HEK293 (cell line): Measurements from ENCODE around the gene YIPF2.

Source experiments
- CTCF ChIA-PET: fragments of 350-600 bp; formaldehyde crosslinking; extraction: SDS; loops from one replicate; lab custom pipeline; 2021; ENCODE audit warnings: antibody characterized with exemption; lab: Yijun Ruan, JAX
- POLR2A ChIA-PET: fragments of 300-600 bp; formaldehyde crosslinking; extraction: SDS; loops from one replicate; lab custom pipeline; 2020; ENCODE audit warnings: antibody characterized with exemption, inconsistent platforms; lab: Yijun Ruan, JAX
- H3K27ac ChIP-seq: fragments of 200-500 bp; sonication (Bioruptor generic); 2 replicates; pipeline ENCODE4 v1.5.1; 2014; ENCODE audit warnings: low read depth, low read length, control low read depth, inconsistent platforms; ENCODE audit errors: extremely low read depth
- H3K36me3 ChIP-seq, 2 experiments: fragments of 200-500 bp in 1 of 2; sonication (Bioruptor generic) in 1 of 2; 1 replicate in 1 of 2; 2 replicates in 1 of 2; pipeline ENCODE4 v1.5.1; 2014 to 2017; ENCODE audit warnings: inconsistent platforms in 2 of 2, low read length in 2 of 2; ENCODE audit not compliant: control insufficient read depth in 2 of 2, insufficient read depth in 1 of 2
- H3K4me1 ChIP-seq: fragments of 200-500 bp; sonication (Bioruptor generic); 2 replicates; pipeline ENCODE4 v1.5.1; 2014; ENCODE audit warnings: mild to moderate bottlenecking, low read length, inconsistent platforms; ENCODE audit not compliant: control insufficient read depth, insufficient read depth
- H3K4me3 ChIP-seq: 2 replicates; pipeline ENCODE4 v1.5.1; 2011; ENCODE audit warnings: low read depth, mild to moderate bottlenecking, control low read depth, low read length, moderate library complexity
- H3K9me3 ChIP-seq: fragments of 200-500 bp; sonication (Bioruptor generic); 2 replicates; pipeline ENCODE4 v1.5.1; 2014; ENCODE audit warnings: low read depth, low read length, inconsistent platforms; ENCODE audit not compliant: control insufficient read depth, insufficient read depth
- INSM2 ChIP-seq: fragments of 450-650 bp; formaldehyde crosslinking; IDR thresholded peaks from 2 replicates; pipeline ENCODE4 v1.5.1; 2016; ENCODE audit warnings: missing biosample characterization, missing genetic modification characterization
- KLF7 ChIP-seq: fragments of 450-650 bp; formaldehyde crosslinking; IDR thresholded peaks from 2 replicates; pipeline ENCODE4 v1.5.1; 2016; ENCODE audit warnings: missing biosample characterization, missing genetic modification characterization, borderline replicate concordance
- KLF8 ChIP-seq: fragments of 450-650 bp; formaldehyde crosslinking; IDR thresholded peaks from 2 replicates; pipeline ENCODE4 v1.5.1; 2016; ENCODE audit warnings: missing biosample characterization, missing genetic modification characterization
- SCRT2 ChIP-seq: fragments of 450-650 bp; formaldehyde crosslinking; IDR thresholded peaks from 2 replicates; pipeline ENCODE4 v1.5.1; 2016; ENCODE audit warnings: missing biosample characterization, missing genetic modification characterization
- SP3 ChIP-seq: fragments of 450-650 bp; formaldehyde crosslinking; IDR thresholded peaks from 2 replicates; pipeline ENCODE4 v1.5.1; 2016; ENCODE audit warnings: missing biosample characterization, missing genetic modification characterization
- ZBTB7A ChIP-seq: fragments of 450-650 bp; formaldehyde crosslinking; IDR thresholded peaks from 2 replicates; pipeline ENCODE4 v1.5.1; 2016; ENCODE audit warnings: low read depth, missing biosample characterization, missing genetic modification characterization
- ZFHX2 ChIP-seq: fragments of 450-650 bp; formaldehyde crosslinking; conservative IDR thresholded peaks from 2 replicates; pipeline ENCODE4 v1.5.1; 2016; ENCODE audit warnings: missing biosample characterization, missing genetic modification characterization
- ZFP3 ChIP-seq: fragments of 450-650 bp; formaldehyde crosslinking; IDR thresholded peaks from 2 replicates; pipeline ENCODE4 v1.5.1; 2016; ENCODE audit warnings: low read depth, missing biosample characterization, missing genetic modification characterization
- ZNF157 ChIP-seq: fragments of 450-650 bp; formaldehyde crosslinking; IDR thresholded peaks from 2 replicates; pipeline ENCODE4 v1.5.1; 2016; ENCODE audit warnings: missing biosample characterization, missing genetic modification characterization
- ZNF23 ChIP-seq: fragments of 450-650 bp; formaldehyde crosslinking; IDR thresholded peaks from 2 replicates; pipeline ENCODE4 v1.5.1; 2016; ENCODE audit warnings: missing biosample characterization, missing genetic modification characterization, borderline replicate concordance
- ZNF24 ChIP-seq: fragments of 450-650 bp; formaldehyde crosslinking; IDR thresholded peaks from 2 replicates; pipeline ENCODE4 v1.5.1; 2016; ENCODE audit warnings: missing biosample characterization, missing genetic modification characterization
- ZNF280D ChIP-seq: fragments of 450-650 bp; formaldehyde crosslinking; IDR thresholded peaks from 2 replicates; pipeline ENCODE4 v1.5.1; 2016; ENCODE audit warnings: missing biosample characterization, missing genetic modification characterization
- ZNF324 ChIP-seq: fragments of 450-650 bp; formaldehyde crosslinking; IDR thresholded peaks from 2 replicates; pipeline ENCODE4 v1.5.1; 2016; ENCODE audit warnings: missing biosample characterization, missing genetic modification characterization
- ZNF394 ChIP-seq: fragments of 450-650 bp; formaldehyde crosslinking; IDR thresholded peaks from 2 replicates; pipeline ENCODE4 v1.5.1; 2016; ENCODE audit warnings: missing biosample characterization, missing genetic modification characterization, mild to moderate bottlenecking, moderate library complexity, borderline replicate concordance
- ZNF426 ChIP-seq: fragments of 450-650 bp; formaldehyde crosslinking; IDR thresholded peaks from 2 replicates; pipeline ENCODE4 v1.5.1; 2017; ENCODE audit warnings: missing biosample characterization, missing genetic modification characterization, mild to moderate bottlenecking, inconsistent platforms, moderate library complexity
- ZNF510 ChIP-seq: fragments of 450-650 bp; formaldehyde crosslinking; IDR thresholded peaks from 2 replicates; pipeline ENCODE4 v1.5.1; 2018; ENCODE audit warnings: mild to moderate bottlenecking, missing genetic modification characterization, missing biosample characterization; ENCODE audit not compliant: insufficient replicate concordance
- ZNF548 ChIP-seq: fragments of 450-650 bp; formaldehyde crosslinking; IDR thresholded peaks from 2 replicates; pipeline ENCODE4 v1.5.1; 2016; ENCODE audit warnings: missing biosample characterization, missing genetic modification characterization
- ZNF629 ChIP-seq: fragments of 450-650 bp; formaldehyde crosslinking; IDR thresholded peaks from 2 replicates; pipeline ENCODE4 v1.5.1; 2017; ENCODE audit warnings: missing biosample characterization, missing genetic modification characterization
- ZNF792 ChIP-seq: fragments of 450-650 bp; formaldehyde crosslinking; IDR thresholded peaks from 2 replicates; pipeline ENCODE4 v1.5.1; 2016; ENCODE audit warnings: missing biosample characterization, missing genetic modification characterization
- TF ChIP-seq, protein P1 (sequence below): fragments of 450-650 bp; formaldehyde crosslinking; IDR thresholded peaks from 2 replicates; pipeline ENCODE4 v1.5.1; 2016; ENCODE audit warnings: missing biosample characterization, missing genetic modification characterization, borderline replicate concordance
- TF ChIP-seq, protein P2 (sequence below): fragments of 450-650 bp; formaldehyde crosslinking; IDR thresholded peaks from 2 replicates; pipeline ENCODE4 v1.5.1; 2016; ENCODE audit warnings: missing biosample characterization, missing genetic modification characterization
- TF ChIP-seq, protein P3 (sequence below): fragments of 450-650 bp; formaldehyde crosslinking; IDR thresholded peaks from 2 replicates; pipeline ENCODE4 v1.5.1; 2016; ENCODE audit warnings: missing biosample characterization, missing genetic modification characterization

YIPF2 gene

DNA sequence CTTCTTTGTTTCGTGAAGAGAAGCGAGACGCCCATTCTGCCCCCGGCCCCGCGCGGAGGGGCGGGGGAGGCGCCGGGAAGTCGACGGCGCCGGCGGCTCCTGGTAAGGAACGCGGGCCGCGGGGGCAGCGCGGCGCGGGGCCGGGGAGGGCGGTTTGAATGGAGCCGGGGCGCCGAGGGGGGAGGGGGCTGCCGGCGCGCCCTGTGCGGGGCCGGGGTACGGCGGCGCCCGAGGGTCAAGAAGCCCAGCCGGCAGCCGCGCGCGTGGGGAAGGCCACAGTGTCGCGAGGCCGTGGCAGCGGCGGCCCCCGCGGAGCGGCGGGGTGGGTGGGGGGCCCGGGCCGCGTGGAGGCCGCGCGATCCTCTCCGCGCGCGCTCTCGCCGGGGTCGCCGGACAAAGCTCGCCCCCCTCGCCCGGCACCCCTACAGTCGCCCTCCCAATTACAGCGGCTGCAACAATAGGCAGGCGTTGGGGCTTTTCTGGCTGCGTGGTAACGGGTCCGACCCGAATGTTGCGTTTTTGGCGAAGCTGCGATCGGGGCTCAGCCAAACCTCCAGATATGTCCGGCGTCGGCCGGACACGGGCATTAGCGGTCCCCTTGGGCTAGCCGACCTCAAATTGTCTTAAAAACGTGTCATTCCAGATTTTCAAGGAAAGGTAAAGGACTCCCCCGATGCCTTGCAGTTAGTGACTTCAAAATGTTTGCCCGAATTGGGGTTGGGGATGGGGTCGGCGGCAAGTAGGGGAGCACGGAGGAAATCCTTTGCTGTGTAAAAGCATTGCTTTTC is 32.8 kb upstream of the YIPF2 start (continued):
- TF ChIP-seq ZNF23: no peak

DNA sequence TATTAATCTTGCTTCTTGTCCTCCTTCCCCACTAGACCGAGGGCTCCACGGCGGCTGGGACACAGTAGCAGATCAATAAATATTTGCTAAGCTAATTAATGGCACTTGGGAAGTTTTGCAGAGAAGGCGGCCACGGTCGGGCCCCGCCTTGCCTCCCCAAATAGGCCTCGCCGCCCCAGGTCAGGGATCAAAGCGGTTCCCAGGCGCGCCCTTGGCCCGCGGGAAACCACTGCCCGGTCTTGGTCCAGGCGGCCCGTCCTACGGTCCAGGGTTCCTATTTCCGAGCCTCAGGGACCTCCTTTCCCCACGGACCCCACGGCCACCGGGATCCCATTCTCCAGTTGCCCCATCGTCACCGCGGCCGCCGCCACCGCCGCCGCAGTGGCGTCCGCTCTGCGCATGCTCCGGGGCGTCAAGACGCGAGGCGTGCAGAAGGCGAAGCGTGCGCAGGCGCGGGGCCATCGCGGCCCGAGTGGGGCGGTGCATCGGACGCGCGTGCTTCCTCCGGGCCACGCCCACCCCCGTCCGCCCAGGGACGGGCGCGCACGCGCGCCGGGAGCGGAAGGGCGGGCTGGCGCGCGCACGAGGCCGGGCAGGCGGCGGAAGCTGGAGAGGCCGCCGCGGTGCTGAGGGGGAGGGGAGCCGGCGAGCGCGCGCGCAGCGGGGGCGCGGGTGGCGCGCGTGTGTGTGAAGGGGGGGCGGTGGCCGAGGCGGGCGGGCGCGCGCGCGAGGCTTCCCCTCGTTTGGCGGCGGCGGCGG is 32.1 kb upstream of the YIPF2 start, which contains the start of gene SMARCA4:
Gene SMARCA4 (plus strand): TSS at position 717 of the 759 bp plus-strand sequence. CDS start 23,122 bp downstream, outside the sequence.
- Histone ChIP-seq H3K4me3 (peak within 1 kb of the TSS; percentile 67), H3K4me1 (peaks cover 5% of the 10 kb centered on the region), H3K9me3 (no peaks in the 10 kb centered on the region), H3K27ac (peak within 1 kb of the TSS; percentile 94), H3K36me3 (peaks cover 0 to 2% of the 10 kb centered on the region in 2 experiments; a peak in 2 of 3 replicates)
- POLR2A ChIA-PET: interaction anchor here (1.0 to 1.5 kb wide), 2 partner anchors 11 to 19 kb away, joined by 4 read pairs; no protein-coding TSS in a partner anchor
- CTCF ChIA-PET: interaction anchor here (0.9 kb wide), 2 partner anchors 19 to 24 kb away, joined by 3 to 9 read pairs; no protein-coding TSS in a partner anchor
- TF ChIP-seq, protein P1, sequence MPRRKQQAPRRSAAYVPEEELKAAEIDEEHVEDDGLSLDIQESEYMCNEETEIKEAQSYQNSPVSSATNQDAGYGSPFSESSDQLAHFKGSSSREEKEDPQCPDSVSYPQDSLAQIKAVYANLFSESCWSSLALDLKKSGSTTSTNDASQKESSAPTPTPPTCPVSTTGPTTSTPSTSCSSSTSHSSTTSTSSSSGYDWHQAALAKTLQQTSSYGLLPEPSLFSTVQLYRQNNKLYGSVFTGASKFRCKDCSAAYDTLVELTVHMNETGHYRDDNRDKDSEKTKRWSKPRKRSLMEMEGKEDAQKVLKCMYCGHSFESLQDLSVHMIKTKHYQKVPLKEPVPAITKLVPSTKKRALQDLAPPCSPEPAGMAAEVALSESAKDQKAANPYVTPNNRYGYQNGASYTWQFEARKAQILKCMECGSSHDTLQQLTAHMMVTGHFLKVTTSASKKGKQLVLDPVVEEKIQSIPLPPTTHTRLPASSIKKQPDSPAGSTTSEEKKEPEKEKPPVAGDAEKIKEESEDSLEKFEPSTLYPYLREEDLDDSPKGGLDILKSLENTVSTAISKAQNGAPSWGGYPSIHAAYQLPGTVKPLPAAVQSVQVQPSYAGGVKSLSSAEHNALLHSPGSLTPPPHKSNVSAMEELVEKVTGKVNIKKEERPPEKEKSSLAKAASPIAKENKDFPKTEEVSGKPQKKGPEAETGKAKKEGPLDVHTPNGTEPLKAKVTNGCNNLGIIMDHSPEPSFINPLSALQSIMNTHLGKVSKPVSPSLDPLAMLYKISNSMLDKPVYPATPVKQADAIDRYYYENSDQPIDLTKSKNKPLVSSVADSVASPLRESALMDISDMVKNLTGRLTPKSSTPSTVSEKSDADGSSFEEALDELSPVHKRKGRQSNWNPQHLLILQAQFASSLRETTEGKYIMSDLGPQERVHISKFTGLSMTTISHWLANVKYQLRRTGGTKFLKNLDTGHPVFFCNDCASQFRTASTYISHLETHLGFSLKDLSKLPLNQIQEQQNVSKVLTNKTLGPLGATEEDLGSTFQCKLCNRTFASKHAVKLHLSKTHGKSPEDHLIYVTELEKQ (tag by site-specific recombination): no peak
- TF ChIP-seq ZNF280D (no peak), INSM2 (tag by site-specific recombination) (no peak; the same call in 1 of the 2 replicates), KLF7 (tag by site-specific recombination) (peak; percentile 46; the same call in 1 of the 2 replicates), KLF8 (tag by site-specific recombination) (peak; percentile 91), ZBTB7A (tag by site-specific recombination) (0 out of 2 replicates have a peak, but pooled peaks have one; percentile 27), ZNF792 (tag by site-specific recombination) (no peak), SCRT2 (tag by site-specific recombination) (no peak), ZNF157 (tag by site-specific recombination) (no peak), ZNF629 (tag by site-specific recombination) (peak; percentile 58; the same call in 1 of the 2 replicates), ZNF324 (tag by site-specific recombination) (peak; percentile 67; the same call in 1 of the 2 replicates), ZNF24 (no peak), ZNF548 (tag by site-specific recombination) (no peak), ZNF426 (no peak), ZFP3 (tag by site-specific recombination) (no peak), ZNF394 (peak; percentile 32; the same call in 1 of the 2 replicates), SP3 (tag by site-specific recombination) (peak; percentile 49; the same call in 1 of the 2 replicates), ZFHX2 (tag by site-specific recombination) (no peak), ZNF510 (tag by site-specific recombination) (no peak)
- TF ChIP-seq, protein P2, sequence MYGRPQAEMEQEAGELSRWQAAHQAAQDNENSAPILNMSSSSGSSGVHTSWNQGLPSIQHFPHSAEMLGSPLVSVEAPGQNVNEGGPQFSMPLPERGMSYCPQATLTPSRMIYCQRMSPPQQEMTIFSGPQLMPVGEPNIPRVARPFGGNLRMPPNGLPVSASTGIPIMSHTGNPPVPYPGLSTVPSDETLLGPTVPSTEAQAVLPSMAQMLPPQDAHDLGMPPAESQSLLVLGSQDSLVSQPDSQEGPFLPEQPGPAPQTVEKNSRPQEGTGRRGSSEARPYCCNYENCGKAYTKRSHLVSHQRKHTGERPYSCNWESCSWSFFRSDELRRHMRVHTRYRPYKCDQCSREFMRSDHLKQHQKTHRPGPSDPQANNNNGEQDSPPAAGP (tag by site-specific recombination): peak; percentile 81; the same call in 1 of the 2 replicates
- TF ChIP-seq, protein P3, sequence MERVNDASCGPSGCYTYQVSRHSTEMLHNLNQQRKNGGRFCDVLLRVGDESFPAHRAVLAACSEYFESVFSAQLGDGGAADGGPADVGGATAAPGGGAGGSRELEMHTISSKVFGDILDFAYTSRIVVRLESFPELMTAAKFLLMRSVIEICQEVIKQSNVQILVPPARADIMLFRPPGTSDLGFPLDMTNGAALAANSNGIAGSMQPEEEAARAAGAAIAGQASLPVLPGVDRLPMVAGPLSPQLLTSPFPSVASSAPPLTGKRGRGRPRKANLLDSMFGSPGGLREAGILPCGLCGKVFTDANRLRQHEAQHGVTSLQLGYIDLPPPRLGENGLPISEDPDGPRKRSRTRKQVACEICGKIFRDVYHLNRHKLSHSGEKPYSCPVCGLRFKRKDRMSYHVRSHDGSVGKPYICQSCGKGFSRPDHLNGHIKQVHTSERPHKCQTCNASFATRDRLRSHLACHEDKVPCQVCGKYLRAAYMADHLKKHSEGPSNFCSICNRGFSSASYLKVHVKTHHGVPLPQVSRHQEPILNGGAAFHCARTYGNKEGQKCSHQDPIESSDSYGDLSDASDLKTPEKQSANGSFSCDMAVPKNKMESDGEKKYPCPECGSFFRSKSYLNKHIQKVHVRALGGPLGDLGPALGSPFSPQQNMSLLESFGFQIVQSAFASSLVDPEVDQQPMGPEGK (tag by site-specific recombination): peak; percentile 72
